Right lobe of liver (tissue), 6 donors: Measurements from ENCODE around the gene FABP1. TPM values are rescaled to one million over a fixed set of nuclear protein-coding genes. Genes with fewer than 3 reads are reported as not detected.
A peak's percentile ranks its signal among the peaks of the same experiment; 100 is the strongest.

Source experiments
- ATAC-seq, 4 donors: fragments of 200-7000 bp; cut with Tn5 transposase; one replicate each; pipeline ENCODE4 v1.9.1; 2020; ENCODE audit warnings: mild to moderate bottlenecking in 4 of 4, moderate library complexity in 4 of 4
- DNase-seq, 3 donors: peaks; one replicate each; pipeline ENCODE4 v3.0.0-alpha.2; 2020
- H3K27ac ChIP-seq, 3 donors: fragments of 200-600 bp; one replicate each; pipeline ENCODE4 v1.8.0; 2022
- H3K27me3 ChIP-seq, 2 donors: fragments of 200-600 bp; one replicate each; pipeline ENCODE4 v1.8.0; 2022
- H3K36me3 ChIP-seq, 4 donors: fragments of 200-600 bp; sonication (generic) in 1 of 4; one replicate each; pipeline versions ENCODE4 v1.5.1 to v1.8.0; 2017 to 2022; ENCODE audit warnings: control low read depth in 1 of 4
- H3K4me1 ChIP-seq, 4 donors: fragments of 200-600 bp; sonication (generic) in 1 of 4; one replicate each; pipeline versions ENCODE4 v1.5.1 to v1.8.0; 2017 to 2022; ENCODE audit warnings: control low read depth in 1 of 4
- H3K4me3 ChIP-seq, 3 donors: fragments of 200-600 bp; one replicate each; pipeline ENCODE4 v1.8.0; 2022
- H3K9me3 ChIP-seq, 4 donors: fragments of 200-600 bp; sonication (generic) in 1 of 4; one replicate each; pipeline versions ENCODE4 v1.5.1 to v1.8.0; 2017 to 2022; ENCODE audit warnings: control low read depth in 1 of 4
- CTCF ChIP-seq, 4 donors: fragments of 200-600 bp in 3 of 4; fragments of 450-650 bp in 1 of 4; IDR thresholded peaks; one replicate each; pipeline versions ENCODE4 v1.5.1 to v1.8.0; 2016 to 2022; ENCODE audit warnings: antibody characterized with exemption in 4 of 4, mild to moderate bottlenecking in 2 of 4
- POLR2A ChIP-seq: fragments of 450-650 bp; IDR thresholded peaks from one replicate; pipeline ENCODE4 v1.6.1; 2017; ENCODE audit warnings: antibody characterized with exemption, mild to moderate bottlenecking
- WGBS: methylation state at CpG from one replicate; pipeline ENCODE4 v1.1.6; 2018; ENCODE audit warnings: low coverage, low lambda C conversion rate; ENCODE audit not compliant: insufficient coverage; ENCODE audit errors: missing lambda C conversion rate; 5-methylcytosine and 5-hydroxymethylcytosine counted together
- intact Hi-C, 2 donors: fragments of 100-400 bp; cut with DNase I; formaldehyde crosslinking; loops; one replicate each; pipeline versions ENCODE4 v1.11.2 to v1.14.1; 2022
- long read RNA-seq: library from polyadenylated mRNA; unstranded; transcript quantifications from one replicate; pipeline ENCODE4 v2.0.0, GENCODE V29; 2019
- total RNA-seq, 6 experiments: library from RNA; depleted of rRNA in 2 of 6; stranded (reverse); fragments of >200 nt in 2 of 6; fragmentation: NEBNext Ultra II Directional in 3 of 6; extraction: Animal tissue kit (Norgen Biotek cat#: 25700) in 3 of 6; gene quantifications; one replicate each; pipeline versions ENCODE4 v1.1.0 to v1.2.4, GENCODE V29; 2016 to 2023
- donor health status: DM: no; HTN: yes; CAD: no.
- donor health status: DM: no; HTN: no; CAD: no.
- donor health status: DM: no; HTN: no; CAD: no.
- donor health status: DM: no; HTN: yes; CAD: no.
- donor health status: DM: no; HTN: yes; CAD: no.

Gene FABP1
- 1,000 to 10,000 TPM in 3 of 6 experiments, 100 to 1,000 TPM in 3; 326 to 1,933 (median 908) TPM for total RNA-seq
- long read RNA-seq, transcript FABP1-202 (3 exons, 1,839 nt) = minor isoform, 9 of 2,964 reads
- long read RNA-seq, transcript FABP1-201 (4 exons, 555 nt) = major isoform, 2,914 of 2,964 reads
- long read RNA-seq, partial matches to known transcripts = 11 of 2,964 reads
- long read RNA-seq, other reads (novel, unspliced or antisense) = 30 of 2,964 reads

GRCh38 chr2:88127888-88128653 is at the start of gene FABP1:
Gene FABP1 (minus strand): TSS chr2:88128062. CDS start chr2:88128017, 45 bp downstream.
- Histone ChIP-seq H3K36me3 (peaks cover 0 to 17% (median 0%) of the 10 kb centered on the region in 4 donors), H3K4me1 (peaks cover 0 to 48% (median 17%) of the 10 kb centered on the region in 4 donors), H3K9me3 (no peaks in the 10 kb centered on the region), H3K27ac (peak within 1 kb of the TSS; percentile 71 to 80 (median 72)), H3K27me3 (no peaks in the 10 kb centered on the region), H3K4me3 (peak within 1 kb of the TSS; percentile 42 to 71 (median 67))
- 19% methylated on average over 12 of the region's 12 CpGs for WGBS
- DNase-seq = peak; percentile 50 to 80 (median 80)
- ATAC-seq = peak; percentile 44 to 78 (median 71)
- TF ChIP-seq CTCF (IDR thresholded peaks at IDR 0.05) (peak in 1 of 4 donors; percentile 2), POLR2A (peak; percentile 90)
- intact Hi-C loops = no loop called here

GRCh38 chr2:88177556-88177955 is 49.7 kb upstream of the FABP1 start:
- no peak for TF ChIP-seq CTCF (IDR thresholded peaks at IDR 0.05)
- no peak for TF ChIP-seq POLR2A
- Histone ChIP-seq H3K4me1 (peaks cover 0 to 47% (median 13%) of the 10 kb centered on the region in 4 donors), H3K4me3 (no peak overlapping the region), H3K36me3 (peaks cover 0 to 3% (median 0%) of the 10 kb centered on the region in 4 donors), H3K9me3 (no peaks in the 10 kb centered on the region), H3K27me3 (no peaks in the 10 kb centered on the region), H3K27ac (no peak overlapping the region)
- 75% methylated on average over 3 of the region's 3 CpGs for whole genome bisulfite sequencing
- intact Hi-C loops = no loop called here
- ATAC-seq (no peak), DNase-seq (no peak)

- Histone ChIP-seq H3K27me3 (no peaks in the 10 kb centered on the region), H3K27ac (no peak overlapping the region), H3K4me3 (no peak overlapping the region), H3K36me3 (no peaks in the 10 kb centered on the region), H3K4me1 (peaks cover 0 to 48% (median 14%) of the 10 kb centered on the region in 4 donors), H3K9me3 (no peaks in the 10 kb centered on the region)
- DNase-seq (no peak), ATAC-seq (no peak)
- TF ChIP-seq CTCF (IDR thresholded peaks at IDR 0.05) (no peak), POLR2A (no peak)
- intact Hi-C loops = no loop called here
- WGBS = 37% methylated on average over 2 of the region's 3 CpGs
These were observed 48.6 kb upstream of the FABP1 start for GRCh38 chr2:88176352-88176984.

GRCh38 chr2:88172882-88173281 is 45.0 kb upstream of the FABP1 start:
- no peak overlapping the region for H3K27ac ChIP-seq
- intact Hi-C loops = no loop called here
- no peak for ATAC-seq

More at GRCh38 chr2:88172882-88173281, 45.0 kb upstream of the FABP1 start:
- no peak for TF ChIP-seq POLR2A
- TF ChIP-seq CTCF (IDR thresholded peaks at IDR 0.05) = no peak
- peaks cover 0 to 27% (median 4%) of the 10 kb centered on the region in 4 donors for H3K4me1 ChIP-seq
- DNase-seq = peak in 1 of 3 donors; percentile 37
- no peak overlapping the region for H3K4me3 ChIP-seq
- no peaks in the 10 kb centered on the region for H3K36me3 ChIP-seq
- H3K27me3 ChIP-seq = no peaks in the 10 kb centered on the region
- no peaks in the 10 kb centered on the region for H3K9me3 ChIP-seq
- 100% methylated on average over 1 of the region's 6 CpGs for WGBS
